ENCODE measurements around the gene DNAL1. TPM values are rescaled to one million over a fixed set of nuclear protein-coding genes. Genes with fewer than 3 reads are reported as not detected.

The DNAL1 gene
- total and polyA plus RNA-seq, 10 of the 15 experiments (the other 5 are each of a cell fraction or from before 2014, with no cell fraction given), result 2.4 to 18.2 (median 7.4) TPM

GRCh38 chr14:73660511-73660910 is 15.7 kb downstream of the DNAL1 start:
- SMC1A ChIA-PET (ENCODE audit: uncharacterized antibody, unreplicated experiment), result interaction anchor here (1.7 kb wide), 1 partner anchor 36 kb away, joined by 4 read pairs; no protein-coding TSS in a partner anchor
- in situ Hi-C loops (cut with MboI) (no loop called here), intact Hi-C loops (cut with micrococcal nuclease; ENCODE audit: unreplicated experiment) (loop anchor here (5.0 kb wide), 1 partner anchor 37 kb away; no protein-coding TSS in a partner anchor)
- ATAC-seq, result no peak
- H3K36me3 ChIP-seq (ENCODE audit: control insufficient read depth in 2 of 2, insufficient read depth in 2 of 2, low read length in 1 of 2), result no peaks in the 10 kb centered on the region
- RAD21 ChIA-PET (ENCODE audit: unreplicated experiment), result no interaction called here
- no peak overlapping the region for H3K4me3 ChIP-seq
- BruUV-seq (replicated peaks), result no TSS peak
- no peak overlapping the region for H2AFZ ChIP-seq (ENCODE audit: control insufficient read depth, low read depth, low read length)
- no peaks in the 10 kb centered on the region; the same call in 1 of the 2 replicates for H3K4me1 ChIP-seq (ENCODE audit: control insufficient read depth, insufficient read depth, low read length)
- TF ChIP-seq USF2 (IDR thresholded peaks at IDR 0.05; ENCODE audit: borderline replicate concordance, low read depth, low read length), result no peak
- no peak for TF ChIP-seq SUPT20H (IDR thresholded peaks at IDR 0.05; ENCODE audit: borderline replicate concordance, control insufficient read depth, low read depth, low read length)
- no peak for TF ChIP-seq SMC3 (IDR thresholded peaks at IDR 0.05; ENCODE audit: borderline replicate concordance, low read length)
- TF ChIP-seq IKZF2 (IDR thresholded peaks at IDR 0.05), result no peak
- no peak for TF ChIP-seq NR2C1 (IDR thresholded peaks at IDR 0.05)
- no peak for TF ChIP-seq HDAC6 (IDR thresholded peaks at IDR 0.05; ENCODE audit: unreplicated experiment)
- TF ChIP-seq ATF7 (IDR thresholded peaks at IDR 0.05; ENCODE audit: low read depth), result no peak
- no peak for TF ChIP-seq PKNOX1 (IDR thresholded peaks at IDR 0.05)
- no peak for TF ChIP-seq GATAD2B (conservative IDR thresholded peaks at IDR 0.05; ENCODE audit: low read depth)
- TF ChIP-seq PBX3 (IDR thresholded peaks at IDR 0.05; ENCODE audit: insufficient replicate concordance, low read depth, low read length), result no peak
- CTCF ChIA-PET, result no interaction called here
- WGBS (ENCODE audit: insufficient coverage, insufficient replicate concordance, low lambda C conversion rate, missing lambda C conversion rate), result 91% methylated on average over 2 of the region's 2 CpGs
- DNase-seq (ENCODE audit: low read depth, low spot score), result no peak
- no peaks in the 10 kb centered on the region for H3K27me3 ChIP-seq (replicated peaks in 1 of 2; ENCODE audit: control insufficient read depth in 2 of 2, insufficient read depth in 2 of 2, low read length in 1 of 2)
- POLR2A ChIA-PET, result no interaction called here
- no peak overlapping the region for H3K9ac ChIP-seq (ENCODE audit: control insufficient read depth, insufficient read depth, low read length)
- no peaks in the 10 kb centered on the region for H3K9me3 ChIP-seq (replicated peaks; ENCODE audit: control insufficient read depth, insufficient read depth, low read length)
- FAIRE-seq, result peak; percentile 41
- no peaks in the 10 kb centered on the region for H4K20me1 ChIP-seq (ENCODE audit: control insufficient read depth, insufficient read depth)
- H3K4me2 ChIP-seq (ENCODE audit: control insufficient read depth, insufficient read depth), result no peak overlapping the region
- H3K27ac ChIP-seq (ENCODE audit: control insufficient read depth, insufficient read depth), result no peak overlapping the region
- H3K79me2 ChIP-seq (ENCODE audit: control insufficient read depth, insufficient read depth, low read length), result no peaks in the 10 kb centered on the region

Measured in GM12878 (cell line).